ENCODE data around the gene GALNT13.

DNA sequence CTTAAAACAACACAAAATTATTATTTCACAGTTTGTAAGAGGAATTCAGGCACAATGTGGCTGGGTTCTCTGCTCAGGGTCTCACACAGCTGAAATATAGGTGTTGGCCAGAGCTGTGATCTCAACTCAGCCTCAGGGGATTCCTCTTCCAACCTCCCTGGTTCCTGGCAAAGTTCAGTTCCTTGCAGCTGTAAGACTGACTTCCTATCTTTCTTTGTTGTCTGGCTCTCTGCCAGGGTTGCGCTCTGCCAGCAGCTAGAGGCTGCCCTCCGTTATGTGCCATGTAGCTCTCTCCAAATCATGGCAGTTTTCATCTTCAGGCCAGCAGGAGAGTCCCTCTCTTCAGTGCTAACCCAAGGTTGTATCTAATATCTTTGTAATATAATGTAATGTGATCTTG is 554.3 kb downstream of the GALNT13 start:
- TF ChIP-seq POLR2A (IDR thresholded peaks at IDR 0.05): no peak
- TF ChIP-seq, protein P1, sequence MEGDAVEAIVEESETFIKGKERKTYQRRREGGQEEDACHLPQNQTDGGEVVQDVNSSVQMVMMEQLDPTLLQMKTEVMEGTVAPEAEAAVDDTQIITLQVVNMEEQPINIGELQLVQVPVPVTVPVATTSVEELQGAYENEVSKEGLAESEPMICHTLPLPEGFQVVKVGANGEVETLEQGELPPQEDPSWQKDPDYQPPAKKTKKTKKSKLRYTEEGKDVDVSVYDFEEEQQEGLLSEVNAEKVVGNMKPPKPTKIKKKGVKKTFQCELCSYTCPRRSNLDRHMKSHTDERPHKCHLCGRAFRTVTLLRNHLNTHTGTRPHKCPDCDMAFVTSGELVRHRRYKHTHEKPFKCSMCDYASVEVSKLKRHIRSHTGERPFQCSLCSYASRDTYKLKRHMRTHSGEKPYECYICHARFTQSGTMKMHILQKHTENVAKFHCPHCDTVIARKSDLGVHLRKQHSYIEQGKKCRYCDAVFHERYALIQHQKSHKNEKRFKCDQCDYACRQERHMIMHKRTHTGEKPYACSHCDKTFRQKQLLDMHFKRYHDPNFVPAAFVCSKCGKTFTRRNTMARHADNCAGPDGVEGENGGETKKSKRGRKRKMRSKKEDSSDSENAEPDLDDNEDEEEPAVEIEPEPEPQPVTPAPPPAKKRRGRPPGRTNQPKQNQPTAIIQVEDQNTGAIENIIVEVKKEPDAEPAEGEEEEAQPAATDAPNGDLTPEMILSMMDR (IDR thresholded peaks at IDR 0.05): no peak

All from adrenal gland (tissue), 5 donors.